ENCODE data around the gene CEP112.

DNA sequence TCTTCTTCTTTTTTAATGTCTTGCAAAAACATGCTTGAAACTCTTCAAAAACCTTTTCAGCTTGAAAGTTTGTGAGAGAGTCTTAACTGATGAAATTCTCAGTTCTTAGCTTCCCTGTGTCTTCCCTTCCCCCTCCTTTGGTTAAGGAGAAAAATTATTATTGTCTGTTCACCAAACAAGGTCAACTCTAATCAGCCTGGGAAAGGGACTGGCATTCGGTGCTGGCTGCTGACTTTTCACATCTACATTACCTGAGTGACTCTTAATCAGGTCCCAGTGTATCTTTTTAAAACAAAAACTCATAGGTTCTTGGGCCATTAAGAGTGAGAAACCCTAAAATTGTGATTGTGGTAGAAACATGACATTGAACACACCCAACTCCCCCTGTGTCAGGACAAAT, 591.4 kb downstream of the CEP112 start:
- TF ChIP-seq EZH2 (IDR thresholded peaks at IDR 0.05; ENCODE audit: insufficient read depth, low read length) (no peak), CTCF (IDR thresholded peaks at IDR 0.05; ENCODE audit: insufficient read depth, low read depth, low read length) (no peak)

All from astrocyte (in vitro differentiated cells and primary cell).